Hepatocyte (in vitro differentiated cells): ENCODE results near the gene PRPF31. TPM values are rescaled to one million over a fixed set of nuclear protein-coding genes. Genes with fewer than 3 reads are reported as not detected.
"Not testable (repeated sequence)": the region's sequence is repeated elsewhere in the genome, so short reads cannot be mapped to it uniquely, and the experiment has no call there.

Experiments
- DNase-seq: peaks from one replicate; pipeline ENCODE4 v3.0.0-alpha.2; 2016; ENCODE audit warnings: low spot score
- H2AFZ ChIP-seq: fragments of 200-600 bp; sonication (generic); 2 replicates; pipeline ENCODE4 v1.6.0; 2016; ENCODE audit warnings: antibody characterized with exemption, mild to moderate bottlenecking
- H3K27ac ChIP-seq: fragments of 200-600 bp; sonication (generic); 2 replicates; pipeline ENCODE4 v1.5.1; 2016; ENCODE audit warnings: mild to moderate bottlenecking
- H3K27me3 ChIP-seq: fragments of 200-600 bp; sonication (generic); 2 replicates; pipeline ENCODE4 v1.6.1; 2016
- H3K36me3 ChIP-seq: fragments of 200-600 bp; sonication (generic); replicated peaks from 2 replicates; pipeline ENCODE4 v1.5.1; 2016; ENCODE audit warnings: low read depth; ENCODE audit not compliant: insufficient read depth
- H3K4me1 ChIP-seq: fragments of 200-600 bp; sonication (generic); 2 replicates; pipeline ENCODE4 v1.5.1; 2016; ENCODE audit warnings: mild to moderate bottlenecking, moderate library complexity; ENCODE audit not compliant: insufficient read depth
- H3K4me2 ChIP-seq: fragments of 200-600 bp; sonication (generic); 2 replicates; pipeline ENCODE4 v1.6.0; 2016
- H3K4me3 ChIP-seq: fragments of 200-600 bp; sonication (generic); 2 replicates; pipeline ENCODE4 v1.5.1; 2016; ENCODE audit warnings: mild to moderate bottlenecking
- H3K79me2 ChIP-seq: fragments of 200-600 bp; sonication (generic); 2 replicates; pipeline ENCODE4 v1.6.0; 2017; ENCODE audit warnings: mild to moderate bottlenecking
- H3K9me2 ChIP-seq: fragments of 200-600 bp; sonication (generic); replicated peaks from 2 replicates; pipeline ENCODE4 v1.6.0; 2017; ENCODE audit warnings: mild to moderate bottlenecking; ENCODE audit not compliant: insufficient read depth
- H3K9me3 ChIP-seq: fragments of 200-600 bp; sonication (generic); 2 replicates; pipeline ENCODE4 v1.5.1; 2016; ENCODE audit warnings: low read depth, mild to moderate bottlenecking
- H4K20me1 ChIP-seq: fragments of 200-600 bp; sonication (generic); 2 replicates; pipeline ENCODE4 v1.6.0; 2016; ENCODE audit warnings: mild to moderate bottlenecking; ENCODE audit not compliant: insufficient read depth, poor library complexity, severe bottlenecking
- CTCF ChIP-seq: fragments of 200-600 bp; sonication (generic); IDR thresholded peaks from 2 replicates; pipeline ENCODE4 v1.5.1; 2016; ENCODE audit warnings: antibody characterized with exemption, mild to moderate bottlenecking; ENCODE audit not compliant: poor library complexity
- EZH2 ChIP-seq: fragments of 200-600 bp; sonication (generic); IDR thresholded peaks from 2 replicates; pipeline ENCODE4 v1.6.1; 2016; ENCODE audit warnings: antibody characterized with exemption, mild to moderate bottlenecking, borderline replicate concordance
- EZH2phosphoT487 ChIP-seq: fragments of 200-600 bp; sonication (generic); IDR thresholded peaks from one replicate; pipeline ENCODE4 v1.6.1; 2018; ENCODE audit warnings: antibody characterized with exemption, mild to moderate bottlenecking, low read depth, moderate library complexity; ENCODE audit not compliant: unreplicated experiment, severe bottlenecking
- WGBS: methylation state at CpG from one replicate; pipeline ENCODE4 v1.1.6; 2016; ENCODE audit warnings: low lambda C conversion rate; ENCODE audit errors: missing lambda C conversion rate; 5-methylcytosine and 5-hydroxymethylcytosine counted together
- polyA plus RNA-seq: library from polyadenylated mRNA; unstranded; fragments of >200 nt; fragmentation: Nextera tagmentation; extraction: Ambion mirVana; gene quantifications from 2 replicates; pipeline ENCODE4 v1.2.1, GENCODE V29; 2016
- total RNA-seq: library from RNA; depleted of rRNA; stranded (reverse); fragments of >200 nt; gene quantifications from 2 replicates; pipeline ENCODE4 v1.2.3, GENCODE V29; 2014

Gene PRPF31
- total and polyA plus RNA-seq, 2 experiments from 2014 or later = 59.7 to 77.6 TPM

GRCh38 chr19:54094426-54095000 lies 21.0 kb upstream of the PRPF31 start:
- Histone ChIP-seq H3K79me2 (no peaks in the 10 kb centered on the region), H2AFZ (no peak overlapping the region), H3K9me2 (no peaks in the 10 kb centered on the region), H3K4me2 (no peak overlapping the region), H3K4me3 (no peak overlapping the region), H4K20me1 (no peaks in the 10 kb centered on the region), H3K27me3 (peaks cover 16% of the 10 kb centered on the region), H3K27ac (no peak overlapping the region), H3K4me1 (peaks cover 10% of the 10 kb centered on the region), H3K36me3 (no peaks in the 10 kb centered on the region), H3K9me3 (no peaks in the 10 kb centered on the region)
- TF ChIP-seq EZH2phosphoT487 = no peak
- no peak for TF ChIP-seq CTCF
- TF ChIP-seq EZH2 = no peak
- WGBS = 87% methylated on average over 17 of the region's 17 CpGs
- no peak for DNase-seq

GRCh38 chr19:54095136-54095858 lies 20.3 kb upstream of the PRPF31 start:
- H3K27me3 ChIP-seq = peaks cover 16% of the 10 kb centered on the region
- peak overlapping the region; percentile 36 for H3K4me3 ChIP-seq
- no peaks in the 10 kb centered on the region for H3K9me2 ChIP-seq
- no peak overlapping the region for H3K27ac ChIP-seq
- no peaks in the 10 kb centered on the region for H3K79me2 ChIP-seq
- peak overlapping the region; percentile 51 for H2AFZ ChIP-seq
- H3K9me3 ChIP-seq = no peaks in the 10 kb centered on the region
- no peaks in the 10 kb centered on the region for H3K36me3 ChIP-seq
- DNase-seq = no peak
- no peak for TF ChIP-seq CTCF
- TF ChIP-seq EZH2 = no peak
- TF ChIP-seq EZH2phosphoT487 = no peak
- 86% methylated on average over 16 of the region's 22 CpGs for WGBS
- H4K20me1 ChIP-seq = no peaks in the 10 kb centered on the region
- peaks cover 10% of the 10 kb centered on the region for H3K4me1 ChIP-seq
- peak overlapping the region; percentile 90 for H3K4me2 ChIP-seq

- Histone ChIP-seq H3K27me3 (peaks cover 16% of the 10 kb centered on the region), H3K4me3 (peak overlapping the region; percentile 36), H3K4me2 (peak overlapping the region; percentile 90), H2AFZ (peak overlapping the region; percentile 51)
- H3K4me1 ChIP-seq, H4K20me1 ChIP-seq, H3K27ac ChIP-seq, H3K36me3 ChIP-seq, H3K9me2 ChIP-seq, H3K79me2 ChIP-seq, H3K9me3 ChIP-seq: not testable (repeated sequence)
- peak; percentile 13 for TF ChIP-seq CTCF
- WGBS = 1% methylated on average over 41 of the region's 46 CpGs
- peak; percentile 81 for DNase-seq
Measured at GRCh38 chr19:54095859-54096616, 19.5 kb upstream of the PRPF31 start.
